SK-N-SH (cell line): ENCODE data around the gene TECPR1.

ENCODE experiments used
- EP300 ChIP-seq, 2 experiments: IDR thresholded peaks; 2 replicates each; pipeline versions ENCODE4 v1.4.0 to v1.6.1; 2012; ENCODE audit warnings: borderline replicate concordance in 1 of 2, low read depth in 1 of 2, low read length in 1 of 2
- EZH2phosphoT487 ChIP-seq: fragments of 200-600 bp; sonication (generic); IDR thresholded peaks from 2 replicates; pipeline ENCODE4 v1.6.1; 2017; ENCODE audit warnings: low read depth, mixed run types, mild to moderate bottlenecking, antibody characterized with exemption, moderate library complexity, borderline replicate concordance
- FOXJ3 ChIP-seq: sonication (generic); formaldehyde crosslinking; IDR thresholded peaks from 2 replicates; pipeline ENCODE4 v1.5.1; 2020; ENCODE audit warnings: mild to moderate bottlenecking, missing genetic modification reagents
- POLR2AphosphoS5 ChIP-seq: IDR thresholded peaks from 2 replicates; pipeline ENCODE4 v1.6.1; 2012; ENCODE audit warnings: low read depth, low read length
- RAD21 ChIP-seq: IDR thresholded peaks from 2 replicates; pipeline ENCODE4 v1.6.1; 2012; ENCODE audit warnings: mild to moderate bottlenecking, low read length
- RFX5 ChIP-seq: IDR thresholded peaks from 2 replicates; pipeline ENCODE4 v1.6.1; 2012; ENCODE audit warnings: mild to moderate bottlenecking, improper control_type of control experiment, low read length
- RXRA ChIP-seq: IDR thresholded peaks from 2 replicates; pipeline ENCODE4 v1.4.0; 2012; ENCODE audit warnings: low read depth, mild to moderate bottlenecking, borderline replicate concordance
- SIN3A ChIP-seq: IDR thresholded peaks from 2 replicates; pipeline ENCODE4 v1.6.1; 2012; ENCODE audit warnings: low read depth, mild to moderate bottlenecking, low read length, moderate library complexity, borderline replicate concordance
- TF ChIP-seq, protein P1 (sequence below): IDR thresholded peaks from 2 replicates; pipeline ENCODE4 v1.4.0; 2012; ENCODE audit warnings: low read depth
- TF ChIP-seq, protein P2 (sequence below): fragments of 200-600 bp; sonication (generic); IDR thresholded peaks from 2 replicates; pipeline ENCODE4 v1.6.1; 2017; ENCODE audit warnings: antibody characterized with exemption, mild to moderate bottlenecking, moderate library complexity
- TF ChIP-seq, protein P3 (sequence below): IDR thresholded peaks from 2 replicates; pipeline ENCODE4 v1.4.0; 2012; ENCODE audit warnings: low read depth, borderline replicate concordance

DNA sequence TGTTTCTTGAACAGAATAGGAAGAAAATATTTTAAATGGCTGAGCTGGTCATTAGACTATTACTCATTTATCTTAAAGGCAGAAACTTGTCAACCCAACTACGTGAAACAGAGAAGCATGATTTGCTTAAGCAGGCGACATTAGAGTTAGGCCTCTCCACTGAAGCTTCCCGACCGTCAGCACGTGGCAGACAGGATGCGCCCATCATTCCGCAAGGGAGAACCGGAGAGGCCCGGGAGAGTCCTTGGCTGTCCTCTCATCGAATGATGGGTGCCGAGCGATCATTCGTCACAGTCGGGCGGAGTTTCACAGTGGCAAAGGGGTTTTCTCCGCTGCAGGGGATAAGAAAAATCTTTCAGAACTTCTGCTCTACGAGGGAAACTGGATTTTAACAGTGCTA is 41.2 kb upstream of the TECPR1 start:
- TF ChIP-seq SIN3A (no peak), RFX5 (no peak), RAD21 (no peak), POLR2AphosphoS5 (no peak), FOXJ3 (CRISPR knock-in tag) (no peak), EP300 (IDR thresholded peaks at IDR 0.05; ENCODE audit: borderline replicate concordance in 1 of 2, low read depth in 1 of 2, low read length in 1 of 2) (no peak), RXRA (no peak), EZH2phosphoT487 (no peak)
- TF ChIP-seq, protein P1, sequence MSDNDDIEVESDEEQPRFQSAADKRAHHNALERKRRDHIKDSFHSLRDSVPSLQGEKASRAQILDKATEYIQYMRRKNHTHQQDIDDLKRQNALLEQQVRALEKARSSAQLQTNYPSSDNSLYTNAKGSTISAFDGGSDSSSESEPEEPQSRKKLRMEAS = no peak
- TF ChIP-seq, protein P2, sequence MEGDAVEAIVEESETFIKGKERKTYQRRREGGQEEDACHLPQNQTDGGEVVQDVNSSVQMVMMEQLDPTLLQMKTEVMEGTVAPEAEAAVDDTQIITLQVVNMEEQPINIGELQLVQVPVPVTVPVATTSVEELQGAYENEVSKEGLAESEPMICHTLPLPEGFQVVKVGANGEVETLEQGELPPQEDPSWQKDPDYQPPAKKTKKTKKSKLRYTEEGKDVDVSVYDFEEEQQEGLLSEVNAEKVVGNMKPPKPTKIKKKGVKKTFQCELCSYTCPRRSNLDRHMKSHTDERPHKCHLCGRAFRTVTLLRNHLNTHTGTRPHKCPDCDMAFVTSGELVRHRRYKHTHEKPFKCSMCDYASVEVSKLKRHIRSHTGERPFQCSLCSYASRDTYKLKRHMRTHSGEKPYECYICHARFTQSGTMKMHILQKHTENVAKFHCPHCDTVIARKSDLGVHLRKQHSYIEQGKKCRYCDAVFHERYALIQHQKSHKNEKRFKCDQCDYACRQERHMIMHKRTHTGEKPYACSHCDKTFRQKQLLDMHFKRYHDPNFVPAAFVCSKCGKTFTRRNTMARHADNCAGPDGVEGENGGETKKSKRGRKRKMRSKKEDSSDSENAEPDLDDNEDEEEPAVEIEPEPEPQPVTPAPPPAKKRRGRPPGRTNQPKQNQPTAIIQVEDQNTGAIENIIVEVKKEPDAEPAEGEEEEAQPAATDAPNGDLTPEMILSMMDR = no peak
- TF ChIP-seq, protein P3, sequence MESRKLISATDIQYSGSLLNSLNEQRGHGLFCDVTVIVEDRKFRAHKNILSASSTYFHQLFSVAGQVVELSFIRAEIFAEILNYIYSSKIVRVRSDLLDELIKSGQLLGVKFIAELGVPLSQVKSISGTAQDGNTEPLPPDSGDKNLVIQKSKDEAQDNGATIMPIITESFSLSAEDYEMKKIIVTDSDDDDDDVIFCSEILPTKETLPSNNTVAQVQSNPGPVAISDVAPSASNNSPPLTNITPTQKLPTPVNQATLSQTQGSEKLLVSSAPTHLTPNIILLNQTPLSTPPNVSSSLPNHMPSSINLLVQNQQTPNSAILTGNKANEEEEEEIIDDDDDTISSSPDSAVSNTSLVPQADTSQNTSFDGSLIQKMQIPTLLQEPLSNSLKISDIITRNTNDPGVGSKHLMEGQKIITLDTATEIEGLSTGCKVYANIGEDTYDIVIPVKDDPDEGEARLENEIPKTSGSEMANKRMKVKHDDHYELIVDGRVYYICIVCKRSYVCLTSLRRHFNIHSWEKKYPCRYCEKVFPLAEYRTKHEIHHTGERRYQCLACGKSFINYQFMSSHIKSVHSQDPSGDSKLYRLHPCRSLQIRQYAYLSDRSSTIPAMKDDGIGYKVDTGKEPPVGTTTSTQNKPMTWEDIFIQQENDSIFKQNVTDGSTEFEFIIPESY = no peak
